Measurements from ENCODE around the gene APOF. TPM values are rescaled to one million over a fixed set of nuclear protein-coding genes. Genes with fewer than 3 reads are reported as not detected.

The APOF gene
- total and polyA plus RNA-seq, 9 of the 15 experiments (the other 6 are each of a cell fraction or from before 2014, with no cell fraction given) = 0.09 to 0.15 (median 0.12) TPM; not detected in 5

- TF ChIP-seq ZNF592 (IDR thresholded peaks at IDR 0.05) (peak; percentile 84), SIN3B (IDR thresholded peaks at IDR 0.05; ENCODE audit: low read depth) (no peak), CREB3 (tag; conservative IDR thresholded peaks at IDR 0.05; ENCODE audit: low read depth) (peak; percentile 25; the same call in 1 of the 2 replicates), DMBX1 (CRISPR knock-in tag; IDR thresholded peaks at IDR 0.05; ENCODE audit: borderline replicate concordance) (peak; percentile 71), GATAD2B (IDR thresholded peaks at IDR 0.05; ENCODE audit: borderline replicate concordance) (peak; percentile 21; the same call in 1 of the 2 replicates), CC2D1A (IDR thresholded peaks at IDR 0.05) (peak; percentile 92), ZSCAN29 (IDR thresholded peaks at IDR 0.05) (0 out of 2 replicates have a peak, but pooled peaks have one; percentile 9), ARID2 (IDR thresholded peaks at IDR 0.05) (peak; percentile 84), CTCF (IDR thresholded peaks at IDR 0.05 in 2 of 3, conservative IDR thresholded peaks at IDR 0.05 in 1 of 3; ENCODE audit: insufficient read depth in 2 of 3, low read depth in 1 of 3, low read length in 3 of 3) (peak; percentile 71 to 79 (median 74)), CBFA2T3 (IDR thresholded peaks at IDR 0.05) (peak; percentile 96), ATF3 (IDR thresholded peaks at IDR 0.05) (peak; percentile 78), ATF3 (CRISPR knock-in tag; conservative IDR thresholded peaks at IDR 0.05) (no peak), TRIM24 (IDR thresholded peaks at IDR 0.05) (peak; percentile 53 to 71; a peak in 2 of 4 replicates), MAFK (IDR thresholded peaks at IDR 0.05; ENCODE audit: low read length) (peak; percentile 87), CHCHD3 (CRISPR knock-in tag; IDR thresholded peaks at IDR 0.05) (no peak), MAFG (tag; conservative IDR thresholded peaks at IDR 0.05) (peak; percentile 92), EP300 (IDR thresholded peaks at IDR 0.05; ENCODE audit: low read length) (peak; percentile 60; the same call in 1 of the 2 replicates), PML (IDR thresholded peaks at IDR 0.05; ENCODE audit: low read length) (peak; percentile 62; the same call in 1 of the 2 replicates)
Measured at GRCh38 chr12:56377310-56377988, 14.8 kb upstream of the APOF start (continued).

Measured in K562 (cell line).